Stromal cell of bone marrow (primary cell): Measurements from ENCODE around the gene PDGFRA.
"Not testable (repeated sequence)": the region's sequence is repeated elsewhere in the genome, so short reads cannot be mapped to it uniquely, and the experiment has no call there.

ENCODE experiments used
- DNase-seq: peaks from one replicate; pipeline ENCODE4 v3.0.0-alpha.2; 2012; ENCODE audit warnings: low read depth

The PDGFRA gene

DNA sequence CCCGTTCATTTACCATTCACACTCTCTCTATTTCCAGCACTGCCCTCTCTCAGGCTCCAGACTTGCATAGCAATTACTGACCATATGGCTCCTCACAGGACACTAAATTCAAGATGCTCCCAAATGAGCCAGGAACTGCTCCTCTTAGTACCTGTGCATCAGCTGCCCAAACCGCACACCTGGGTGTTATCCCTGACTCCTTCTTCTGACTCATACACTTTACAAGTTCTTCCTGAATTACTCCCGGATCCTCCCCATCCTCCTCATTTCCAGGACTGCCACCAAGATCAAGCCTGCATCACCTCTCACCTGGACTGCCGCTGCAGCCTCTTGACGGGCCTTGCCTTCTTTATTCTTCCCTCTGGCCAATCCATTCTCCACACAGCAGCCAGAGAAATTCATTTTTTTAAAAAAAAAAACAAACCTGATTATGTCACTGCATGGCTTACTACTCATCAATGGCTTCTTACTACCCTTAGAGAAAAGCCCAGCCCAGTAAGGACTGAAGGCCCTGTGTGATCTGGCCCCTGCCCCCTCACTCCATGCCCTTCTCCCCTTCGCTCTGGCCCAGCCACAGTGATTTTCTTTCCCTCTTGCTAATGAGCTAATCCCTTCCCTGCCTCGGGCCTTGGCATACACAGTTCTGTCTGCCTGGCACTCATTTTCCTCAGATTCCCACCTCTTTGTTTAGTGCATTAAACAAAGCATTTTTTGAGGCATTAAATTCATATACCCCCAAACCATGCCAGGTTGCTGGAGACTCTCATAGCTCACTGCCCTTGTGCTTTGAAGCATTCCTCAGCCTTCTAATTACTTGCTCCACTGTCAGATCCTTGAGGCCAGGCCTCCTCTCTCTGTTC, 92.0 kb downstream of the PDGFRA start:
- DNase-seq: no peak

DNA sequence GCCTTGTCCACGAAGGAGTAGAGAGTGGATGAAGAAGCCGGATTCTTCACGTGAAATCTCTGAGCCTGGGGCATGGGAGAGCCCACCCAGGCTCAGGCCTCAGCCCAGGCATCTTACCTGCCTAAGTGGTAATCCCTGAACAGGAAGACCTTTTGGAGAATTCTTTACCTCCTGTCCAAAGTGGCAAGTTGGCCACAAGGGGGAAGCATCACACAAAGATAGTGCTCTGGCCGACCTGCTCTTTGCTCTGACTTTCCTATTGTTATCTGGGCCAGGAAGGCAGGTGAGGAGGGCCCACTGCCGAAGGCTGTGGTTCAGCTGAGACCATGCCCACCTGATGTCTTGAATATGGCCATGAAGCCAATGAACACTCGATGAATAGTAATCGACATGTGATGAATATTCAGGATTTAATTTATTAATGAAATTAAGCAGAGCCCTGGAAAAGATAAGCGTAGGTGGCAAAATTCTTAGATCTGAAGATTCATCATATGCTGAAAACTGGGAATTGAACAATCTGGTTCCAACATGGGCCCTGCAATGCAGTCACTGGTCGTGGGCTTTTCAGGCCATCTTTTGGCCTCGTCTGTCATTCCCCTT, 93.8 kb downstream of the PDGFRA start:
- peak; percentile 42 for DNase-seq

GRCh38 chr4:54330896-54331295, 101.8 kb downstream of the PDGFRA start:
- DNase-seq: no peak

GRCh38 chr4:54332542-54332941, 103.4 kb downstream of the PDGFRA start:
- DNase-seq: no peak

- DNase-seq: no peak
Measured at GRCh38 chr4:54333657-54334056, 104.6 kb downstream of the PDGFRA start.

DNA sequence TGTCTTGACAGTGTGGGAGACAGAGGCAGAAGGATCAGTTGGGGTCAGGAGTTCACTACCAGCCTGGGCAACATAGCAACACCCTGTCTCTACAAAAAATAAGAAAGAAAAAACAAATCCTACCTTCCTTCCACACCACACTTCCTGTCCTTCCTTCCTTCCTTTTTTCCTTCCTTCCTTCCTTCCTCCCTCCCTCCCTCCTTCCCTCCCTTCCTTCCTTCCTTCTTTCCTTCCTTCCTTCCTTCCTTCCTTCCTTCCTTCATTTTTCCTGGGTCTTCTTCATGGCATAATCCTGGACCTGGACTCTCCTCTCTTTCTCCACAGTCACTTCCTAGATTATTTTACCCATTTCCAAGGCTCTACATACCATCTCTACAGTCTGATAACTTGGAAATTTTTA, 105.7 kb downstream of the PDGFRA start:
- DNase-seq: not testable (repeated sequence)

DNA sequence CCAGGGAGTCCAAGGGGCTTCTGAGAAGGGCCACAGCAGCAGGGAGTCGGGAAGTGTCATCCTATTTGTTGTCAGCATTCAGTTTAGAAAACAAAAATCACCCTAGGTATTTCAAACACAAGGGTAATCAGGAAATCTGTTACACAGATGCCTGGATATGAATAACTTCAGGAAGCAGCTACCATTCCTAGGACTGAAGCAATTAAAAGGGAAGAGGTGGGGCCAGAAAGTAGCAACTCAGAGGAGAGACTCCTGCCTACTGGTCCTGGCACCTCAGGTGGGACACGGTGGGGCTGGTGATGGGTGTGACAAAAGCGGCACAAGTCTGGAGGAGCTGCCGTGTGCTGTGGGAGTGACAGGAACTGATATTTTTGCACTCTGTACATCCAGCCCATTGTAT, 107.9 kb downstream of the PDGFRA start:
- no peak for DNase-seq

- not testable (repeated sequence) for DNase-seq
Measured at GRCh38 chr4:54342067-54342466, 113.0 kb downstream of the PDGFRA start.
